ENCODE measurements around the gene CCDC88C. TPM values are rescaled to one million over a fixed set of nuclear protein-coding genes. Genes with fewer than 3 reads are reported as not detected.

CCDC88C gene
- total RNA-seq, 2 donors from 2014 or later, result 4.0 to 4.4 TPM

- no peaks in the 10 kb centered on the region for H3K36me3 ChIP-seq
- no peak overlapping the region for H3K27ac ChIP-seq
- DNase-seq (ENCODE audit: low spot score), result no peak
- H3K4me3 ChIP-seq, result no peak overlapping the region
- TF ChIP-seq CTCF (IDR thresholded peaks at IDR 0.05), result no peak
- H3K4me1 ChIP-seq, result peaks cover 0 to 27% of the 10 kb centered on the region in 2 donors
- no peaks in the 10 kb centered on the region for H3K9me3 ChIP-seq
- no peaks in the 10 kb centered on the region for H3K27me3 ChIP-seq
Observed at GRCh38 chr14:91419451-91419850, 1.8 kb upstream of the CCDC88C start.

- no peaks in the 10 kb centered on the region for H3K36me3 ChIP-seq
- DNase-seq (ENCODE audit: low spot score), result no peak
- no peak overlapping the region for H3K27ac ChIP-seq
- TF ChIP-seq CTCF (IDR thresholded peaks at IDR 0.05), result peak; percentile 6 to 9
- peaks cover 0 to 27% of the 10 kb centered on the region in 2 donors for H3K4me1 ChIP-seq
- no peaks in the 10 kb centered on the region for H3K27me3 ChIP-seq
- peak overlapping the region in 1 of 2 donors; percentile 62 for H3K4me3 ChIP-seq
- no peaks in the 10 kb centered on the region for H3K9me3 ChIP-seq
Observed at GRCh38 chr14:91419044-91419397, 1.4 kb upstream of the CCDC88C start.

- Histone ChIP-seq H3K27ac (no peak overlapping the region), H3K36me3 (no peaks in the 10 kb centered on the region), H3K9me3 (no peaks in the 10 kb centered on the region), H3K4me3 (peak overlapping the region; percentile 14 to 62), H3K4me1 (peaks cover 0 to 27% of the 10 kb centered on the region in 2 donors), H3K27me3 (no peaks in the 10 kb centered on the region)
- peak; percentile 68 for DNase-seq (ENCODE audit: low spot score)
- TF ChIP-seq CTCF (IDR thresholded peaks at IDR 0.05), result peak; percentile 98 to 99
Observed at GRCh38 chr14:91418387-91419043, 895 bp upstream of the CCDC88C start.

- TF ChIP-seq CTCF (IDR thresholded peaks at IDR 0.05), result no peak
- Histone ChIP-seq H3K27ac (no peak overlapping the region), H3K27me3 (no peaks in the 10 kb centered on the region), H3K36me3 (no peaks in the 10 kb centered on the region), H3K9me3 (no peaks in the 10 kb centered on the region), H3K4me1 (peaks cover 0 to 27% of the 10 kb centered on the region in 2 donors), H3K4me3 (peak overlapping the region; percentile 14 to 62)
- DNase-seq (ENCODE audit: low spot score), result no peak
Observed at GRCh38 chr14:91417983-91418386, 365 bp upstream of the CCDC88C start.

GRCh38 chr14:91416744-91417119, 888 bp downstream of the CCDC88C start:
- no peak for DNase-seq (ENCODE audit: low spot score)
- Histone ChIP-seq H3K4me3 (peak overlapping the region; percentile 46 to 62), H3K27ac (peak overlapping the region; percentile 42 to 53), H3K36me3 (no peaks in the 10 kb centered on the region), H3K4me1 (peaks cover 0 to 27% of the 10 kb centered on the region in 2 donors), H3K27me3 (no peaks in the 10 kb centered on the region), H3K9me3 (no peaks in the 10 kb centered on the region)
- no peak for TF ChIP-seq CTCF (IDR thresholded peaks at IDR 0.05)

Data from right atrium auricular region (tissue), 2 donors.